Kidney epithelial cell (primary cell): ENCODE results near the gene ZFAND3. TPM values are rescaled to one million over a fixed set of nuclear protein-coding genes. Genes with fewer than 3 reads are reported as not detected.

Experiments
- DNase-seq: peaks from one replicate; pipeline ENCODE4 v3.0.0-alpha.2; 2010; ENCODE audit warnings: low read depth
- H3K27me3 ChIP-seq: 2 replicates; pipeline ENCODE4 v1.6.0; 2011; ENCODE audit warnings: low read length; ENCODE audit not compliant: control insufficient read depth, insufficient read depth
- H3K36me3 ChIP-seq: 2 replicates; pipeline ENCODE4 v1.5.1; 2011; ENCODE audit warnings: low read length; ENCODE audit not compliant: control insufficient read depth, insufficient read depth
- H3K4me3 ChIP-seq: 2 replicates; pipeline ENCODE4 v1.5.1; 2011; ENCODE audit warnings: low read depth, mild to moderate bottlenecking, control low read depth, low read length
- total RNA-seq: library from RNA; depleted of rRNA; stranded (reverse); fragments of >200 nt; gene quantifications from 2 replicates; pipeline ENCODE4 v1.2.3, GENCODE V29; 2015
- TF ChIP-seq, protein P1 (sequence below): IDR thresholded peaks from 2 replicates; pipeline ENCODE4 v1.5.1; 2011; ENCODE audit warnings: mild to moderate bottlenecking, moderate library complexity, low read length, control low read depth, inconsistent platforms; ENCODE audit not compliant: insufficient read depth, poor library complexity, severe bottlenecking

The ZFAND3 gene
- total RNA-seq, 1 donor from 2014 or later, result 49.4 TPM

DNA sequence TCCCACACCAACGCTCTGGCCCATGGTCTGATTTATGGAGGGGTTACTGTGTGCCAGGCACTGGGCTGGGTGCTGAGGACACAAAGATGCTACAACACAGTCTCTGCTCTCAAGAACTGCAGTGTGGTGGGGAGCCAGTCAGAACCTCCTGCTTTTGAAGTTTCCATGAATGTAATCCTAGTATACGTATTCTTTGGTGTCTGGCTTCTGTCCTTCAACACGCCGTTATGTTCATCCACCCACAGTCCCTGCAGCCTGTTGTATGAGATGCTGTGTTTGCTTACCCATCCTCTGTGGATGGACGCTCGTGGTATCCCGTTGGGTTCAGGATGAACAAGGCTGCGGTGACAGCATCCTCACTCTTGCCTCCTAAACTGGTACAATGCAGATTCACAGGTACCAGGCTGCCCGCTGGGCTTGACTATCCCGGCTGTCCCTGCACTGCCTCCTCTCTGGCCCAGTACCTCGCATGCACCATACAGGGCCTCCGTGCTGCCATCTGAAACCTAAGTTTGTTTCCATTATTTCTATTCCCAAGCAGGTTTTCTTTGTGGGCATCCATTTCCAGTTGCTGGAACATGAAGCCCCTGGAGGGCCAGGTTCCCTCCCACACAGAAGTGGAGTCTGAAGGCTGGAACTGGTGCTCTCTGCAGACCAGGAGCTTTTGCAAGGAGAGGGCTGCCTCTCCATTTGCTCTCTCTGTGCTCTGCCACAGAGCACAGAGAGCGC, 364.5 kb downstream of the ZFAND3 start:
- TF ChIP-seq, protein P1, sequence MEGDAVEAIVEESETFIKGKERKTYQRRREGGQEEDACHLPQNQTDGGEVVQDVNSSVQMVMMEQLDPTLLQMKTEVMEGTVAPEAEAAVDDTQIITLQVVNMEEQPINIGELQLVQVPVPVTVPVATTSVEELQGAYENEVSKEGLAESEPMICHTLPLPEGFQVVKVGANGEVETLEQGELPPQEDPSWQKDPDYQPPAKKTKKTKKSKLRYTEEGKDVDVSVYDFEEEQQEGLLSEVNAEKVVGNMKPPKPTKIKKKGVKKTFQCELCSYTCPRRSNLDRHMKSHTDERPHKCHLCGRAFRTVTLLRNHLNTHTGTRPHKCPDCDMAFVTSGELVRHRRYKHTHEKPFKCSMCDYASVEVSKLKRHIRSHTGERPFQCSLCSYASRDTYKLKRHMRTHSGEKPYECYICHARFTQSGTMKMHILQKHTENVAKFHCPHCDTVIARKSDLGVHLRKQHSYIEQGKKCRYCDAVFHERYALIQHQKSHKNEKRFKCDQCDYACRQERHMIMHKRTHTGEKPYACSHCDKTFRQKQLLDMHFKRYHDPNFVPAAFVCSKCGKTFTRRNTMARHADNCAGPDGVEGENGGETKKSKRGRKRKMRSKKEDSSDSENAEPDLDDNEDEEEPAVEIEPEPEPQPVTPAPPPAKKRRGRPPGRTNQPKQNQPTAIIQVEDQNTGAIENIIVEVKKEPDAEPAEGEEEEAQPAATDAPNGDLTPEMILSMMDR, result no peak
- H3K27me3 ChIP-seq, result no peaks in the 10 kb centered on the region
- H3K4me3 ChIP-seq, result no peak overlapping the region
- no peaks in the 10 kb centered on the region for H3K36me3 ChIP-seq
- no peak for DNase-seq

DNA sequence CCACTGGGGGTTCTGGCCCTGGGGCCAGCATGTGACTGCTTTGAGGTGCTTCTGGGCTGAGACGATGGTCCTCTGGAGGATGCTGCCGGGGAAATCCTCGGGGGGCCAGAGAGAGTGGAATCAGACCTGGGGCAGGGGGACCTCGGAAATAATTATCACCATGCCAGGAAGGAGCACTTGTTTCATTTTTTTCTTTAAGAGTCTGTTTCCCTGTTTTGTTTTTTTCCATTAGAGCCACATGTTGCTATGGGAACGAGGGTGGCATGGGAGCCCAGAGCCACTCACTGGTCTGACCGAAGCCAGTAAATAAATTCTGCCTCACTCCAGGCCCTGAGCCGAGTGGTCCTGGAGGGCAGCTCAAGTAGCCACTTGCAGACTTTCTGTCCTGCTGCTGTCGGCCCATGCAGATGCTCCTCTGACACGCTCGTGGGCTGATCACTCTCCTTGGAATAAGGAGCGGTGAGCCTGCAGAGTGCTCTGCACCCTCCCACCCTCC, 365.1 kb downstream of the ZFAND3 start:
- Histone ChIP-seq H3K4me3 (no peak overlapping the region), H3K36me3 (no peaks in the 10 kb centered on the region), H3K27me3 (no peaks in the 10 kb centered on the region)
- no peak for DNase-seq
- TF ChIP-seq, protein P1, result no peak

DNA sequence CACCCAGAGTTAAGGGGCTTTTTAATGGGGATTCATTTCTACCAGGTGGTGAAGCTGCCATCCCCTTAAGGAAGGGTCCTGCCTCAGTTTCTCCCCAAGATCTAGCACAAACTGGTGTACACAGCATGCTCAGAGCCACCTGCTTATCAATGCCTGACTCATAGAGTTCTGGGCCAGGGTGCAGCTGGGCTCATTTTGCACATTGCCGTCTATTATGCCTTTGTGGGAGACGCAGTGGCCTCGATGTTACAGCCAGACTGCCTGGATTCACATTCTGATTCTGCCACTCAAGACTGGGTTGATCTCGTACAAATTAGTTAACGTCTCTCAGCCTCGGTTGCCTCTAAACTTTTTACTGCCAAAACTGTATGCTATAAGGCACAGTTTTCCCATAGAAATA, 365.7 kb downstream of the ZFAND3 start:
- H3K36me3 ChIP-seq, result no peaks in the 10 kb centered on the region
- no peak for DNase-seq
- H3K27me3 ChIP-seq, result no peaks in the 10 kb centered on the region
- H3K4me3 ChIP-seq, result no peak overlapping the region
- TF ChIP-seq, protein P1, result no peak

DNA sequence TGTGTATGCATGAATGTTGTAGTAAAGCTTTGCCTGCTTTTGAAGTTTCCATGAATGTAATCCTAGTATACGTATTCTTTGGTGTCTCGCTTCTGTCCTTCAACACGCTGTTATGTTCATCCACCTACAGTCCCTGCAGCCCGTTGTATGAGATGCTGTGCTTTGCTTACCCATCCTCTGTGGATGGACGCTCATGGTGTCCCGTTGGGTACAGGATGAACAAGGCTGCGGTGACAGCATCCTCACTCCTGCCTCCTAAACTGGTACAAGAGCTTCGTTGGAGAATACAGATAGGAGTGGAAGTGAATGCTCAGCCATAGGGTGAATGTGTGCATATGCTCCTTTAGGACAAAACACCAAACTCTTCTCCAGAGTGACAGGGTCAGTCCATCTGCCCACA, 366.2 kb downstream of the ZFAND3 start:
- no peak for DNase-seq
- Histone ChIP-seq H3K4me3 (no peak overlapping the region), H3K36me3 (no peaks in the 10 kb centered on the region), H3K27me3 (no peaks in the 10 kb centered on the region)
- TF ChIP-seq, protein P1, result no peak

DNA sequence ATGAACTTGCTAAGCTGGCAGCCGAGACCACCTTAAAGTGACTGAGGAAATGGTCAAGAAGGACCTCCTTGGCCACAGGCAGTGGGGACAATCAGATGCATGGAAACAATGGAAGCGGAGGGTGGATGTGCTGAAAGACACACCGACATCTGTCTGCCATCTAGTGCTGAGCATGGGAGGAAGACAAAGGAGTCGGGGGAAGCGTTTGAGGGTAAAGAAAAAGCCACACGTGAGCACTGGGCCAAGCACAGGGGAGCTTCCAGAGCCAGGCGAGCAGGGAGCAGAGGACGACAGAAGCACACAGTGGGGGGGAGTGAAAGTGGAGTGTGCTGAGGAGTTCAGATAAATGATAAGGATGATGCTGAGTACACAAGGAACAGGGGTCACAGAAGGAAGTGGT, 367.8 kb downstream of the ZFAND3 start:
- H3K4me3 ChIP-seq, result no peak overlapping the region
- TF ChIP-seq, protein P1, result no peak
- no peak for DNase-seq
- no peaks in the 10 kb centered on the region for H3K36me3 ChIP-seq
- no peaks in the 10 kb centered on the region for H3K27me3 ChIP-seq
